Tibial artery (tissue), 4 donors: Measurements from ENCODE around the gene CMSS1.
A peak's percentile ranks its signal among the peaks of the same experiment; 100 is the strongest.

Experiments
- DNase-seq, 2 donors: peaks; one replicate each; pipeline ENCODE4 v3.0.0-alpha.2; 2019
- H3K27ac ChIP-seq, 2 donors: fragments of 200-600 bp; sonication (generic) in 1 of 2; 1 replicate in 1 of 2; 2 replicates in 1 of 2; pipeline ENCODE4 v1.5.1; 2018 to 2019; ENCODE audit warnings: mild to moderate bottlenecking in 1 of 2
- H3K27me3 ChIP-seq, 2 donors: fragments of 200-600 bp; sonication (generic) in 1 of 2; one replicate each; pipeline versions ENCODE4 v1.5.1 to v1.6.0; 2016 to 2019
- H3K36me3 ChIP-seq, 3 donors: fragments of 200-600 bp; sonication (generic) in 2 of 3; one replicate each; pipeline ENCODE4 v1.5.1; 2016 to 2019; ENCODE audit warnings: mild to moderate bottlenecking in 2 of 3
- H3K4me1 ChIP-seq, 4 donors: fragments of 200-600 bp; sonication (generic) in 2 of 4; 1 replicate in 3 of 4; 2 replicates in 1 of 4; pipeline ENCODE4 v1.5.1; 2016 to 2019
- H3K4me3 ChIP-seq, 2 donors: fragments of 200-600 bp; sonication (generic) in 1 of 2; 1 replicate in 1 of 2; 2 replicates in 1 of 2; pipeline ENCODE4 v1.5.1; 2018 to 2019; ENCODE audit warnings: mild to moderate bottlenecking in 2 of 2
- H3K9me3 ChIP-seq, 3 donors: fragments of 200-600 bp; sonication (generic) in 1 of 3; one replicate each; pipeline ENCODE4 v1.5.1; 2016 to 2019
- intact Hi-C: fragments of 100-400 bp; cut with DNase I; formaldehyde crosslinking; loops from one replicate; pipeline ENCODE4 v1.15.0; 2023; ENCODE audit warnings: low total_unique reads
- TF ChIP-seq, protein P1 (sequence below), 2 experiments: fragments of 200-600 bp in 1 of 2; fragments of 450-650 bp in 1 of 2; IDR thresholded peaks; one replicate each; pipeline ENCODE4 v1.5.1; 2017 to 2019; ENCODE audit warnings: antibody characterized with exemption in 2 of 2, mild to moderate bottlenecking in 1 of 2, moderate library complexity in 1 of 2

The CMSS1 gene

DNA sequence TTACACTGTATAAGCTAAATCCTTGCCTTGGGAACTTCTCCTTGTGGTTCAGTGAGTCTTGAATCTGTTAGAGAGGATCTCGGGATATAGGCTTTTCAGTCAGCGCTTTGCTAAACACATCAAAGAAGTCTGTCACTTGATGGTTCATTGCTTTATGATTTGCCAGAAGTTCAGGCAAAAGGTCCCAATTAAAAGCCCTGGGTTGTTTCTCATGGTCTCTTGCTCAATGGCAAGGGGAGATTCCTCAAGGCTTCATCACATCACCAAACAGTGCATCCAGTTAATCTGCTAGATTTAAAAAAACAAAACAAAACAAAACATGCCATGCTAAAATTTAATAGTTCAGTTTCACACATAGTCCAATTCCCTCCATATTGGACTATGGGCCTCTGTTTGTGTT lies 181.9 kb downstream of the CMSS1 start:
- H3K4me3 ChIP-seq = no peak overlapping the region
- intact Hi-C loops = no loop called here
- H3K36me3 ChIP-seq = no peaks in the 10 kb centered on the region
- no peaks in the 10 kb centered on the region for H3K9me3 ChIP-seq
- no peak overlapping the region for H3K27ac ChIP-seq
- peaks cover 0 to 19% (median 4%) of the 10 kb centered on the region in 4 donors for H3K4me1 ChIP-seq
- DNase-seq = no peak
- TF ChIP-seq, protein P1, sequence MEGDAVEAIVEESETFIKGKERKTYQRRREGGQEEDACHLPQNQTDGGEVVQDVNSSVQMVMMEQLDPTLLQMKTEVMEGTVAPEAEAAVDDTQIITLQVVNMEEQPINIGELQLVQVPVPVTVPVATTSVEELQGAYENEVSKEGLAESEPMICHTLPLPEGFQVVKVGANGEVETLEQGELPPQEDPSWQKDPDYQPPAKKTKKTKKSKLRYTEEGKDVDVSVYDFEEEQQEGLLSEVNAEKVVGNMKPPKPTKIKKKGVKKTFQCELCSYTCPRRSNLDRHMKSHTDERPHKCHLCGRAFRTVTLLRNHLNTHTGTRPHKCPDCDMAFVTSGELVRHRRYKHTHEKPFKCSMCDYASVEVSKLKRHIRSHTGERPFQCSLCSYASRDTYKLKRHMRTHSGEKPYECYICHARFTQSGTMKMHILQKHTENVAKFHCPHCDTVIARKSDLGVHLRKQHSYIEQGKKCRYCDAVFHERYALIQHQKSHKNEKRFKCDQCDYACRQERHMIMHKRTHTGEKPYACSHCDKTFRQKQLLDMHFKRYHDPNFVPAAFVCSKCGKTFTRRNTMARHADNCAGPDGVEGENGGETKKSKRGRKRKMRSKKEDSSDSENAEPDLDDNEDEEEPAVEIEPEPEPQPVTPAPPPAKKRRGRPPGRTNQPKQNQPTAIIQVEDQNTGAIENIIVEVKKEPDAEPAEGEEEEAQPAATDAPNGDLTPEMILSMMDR (IDR thresholded peaks at IDR 0.05) = no peak
- no peaks in the 10 kb centered on the region for H3K27me3 ChIP-seq

DNA sequence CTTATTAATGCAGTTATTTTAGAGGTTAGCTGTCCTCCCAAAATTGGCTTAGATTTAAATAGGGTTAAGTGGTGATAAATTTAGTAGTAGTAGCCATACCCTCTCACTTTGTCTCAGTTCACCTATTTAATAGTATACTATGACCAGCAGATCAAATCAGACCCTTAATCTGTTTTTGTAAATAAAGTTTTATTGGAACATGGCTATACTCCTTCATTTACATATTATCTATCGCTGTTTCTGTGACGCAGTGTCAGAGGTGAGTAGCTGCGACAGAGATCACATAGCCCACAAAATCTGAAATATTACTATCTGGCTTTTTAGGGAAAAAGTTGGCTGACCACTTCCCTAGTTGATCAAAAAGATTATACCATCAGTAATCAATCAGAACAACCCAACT lies 183.4 kb downstream of the CMSS1 start:
- H3K36me3 ChIP-seq = no peaks in the 10 kb centered on the region
- intact Hi-C loops = no loop called here
- TF ChIP-seq, protein P1 (IDR thresholded peaks at IDR 0.05) = no peak
- H3K27me3 ChIP-seq = no peaks in the 10 kb centered on the region
- H3K9me3 ChIP-seq = no peaks in the 10 kb centered on the region
- peaks cover 0 to 30% (median 6%) of the 10 kb centered on the region in 4 donors for H3K4me1 ChIP-seq
- DNase-seq = no peak
- H3K4me3 ChIP-seq = no peak overlapping the region
- no peak overlapping the region for H3K27ac ChIP-seq

DNA sequence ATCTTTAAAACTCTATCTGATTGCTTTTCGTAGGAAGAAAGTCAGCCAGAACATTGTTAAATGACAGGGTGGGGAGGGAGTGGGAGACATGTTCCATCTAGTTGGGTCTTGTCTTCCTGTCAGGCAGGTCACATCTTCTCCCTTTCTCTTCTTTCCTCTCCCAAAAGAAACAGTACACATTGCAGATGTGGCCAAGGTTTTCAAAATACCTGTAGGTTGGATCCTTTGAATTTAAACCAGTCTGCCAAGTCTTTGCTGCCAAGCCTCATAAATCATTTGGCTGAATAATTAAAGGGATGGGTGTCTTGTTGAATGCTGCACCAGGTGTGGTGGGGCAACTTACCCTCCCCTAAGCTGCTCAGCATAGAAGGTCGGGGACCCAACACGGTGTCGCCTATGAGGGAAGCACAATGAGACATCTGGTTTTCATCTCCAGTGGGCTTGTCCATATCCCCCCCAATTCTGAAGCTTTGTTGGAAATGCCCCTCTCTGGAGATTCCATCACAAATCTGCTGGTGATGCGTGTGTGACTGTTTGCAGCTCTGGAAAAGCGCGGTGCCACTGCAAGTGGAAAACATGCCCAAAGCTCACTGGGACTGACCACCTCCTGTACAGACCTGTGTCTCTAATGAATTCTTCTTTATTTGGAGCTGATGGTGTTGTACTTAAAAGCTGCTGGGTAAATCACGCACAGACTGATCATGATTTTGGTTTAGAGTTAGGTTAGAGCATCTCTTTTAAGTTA lies 184.0 kb downstream of the CMSS1 start:
- Histone ChIP-seq H3K4me1 (peaks cover 0 to 37% (median 11%) of the 10 kb centered on the region in 4 donors), H3K27me3 (no peaks in the 10 kb centered on the region), H3K9me3 (no peaks in the 10 kb centered on the region), H3K36me3 (no peaks in the 10 kb centered on the region), H3K27ac (no peak overlapping the region), H3K4me3 (no peak overlapping the region)
- TF ChIP-seq, protein P1 (IDR thresholded peaks at IDR 0.05) = no peak
- intact Hi-C loops = no loop called here
- no peak for DNase-seq

DNA sequence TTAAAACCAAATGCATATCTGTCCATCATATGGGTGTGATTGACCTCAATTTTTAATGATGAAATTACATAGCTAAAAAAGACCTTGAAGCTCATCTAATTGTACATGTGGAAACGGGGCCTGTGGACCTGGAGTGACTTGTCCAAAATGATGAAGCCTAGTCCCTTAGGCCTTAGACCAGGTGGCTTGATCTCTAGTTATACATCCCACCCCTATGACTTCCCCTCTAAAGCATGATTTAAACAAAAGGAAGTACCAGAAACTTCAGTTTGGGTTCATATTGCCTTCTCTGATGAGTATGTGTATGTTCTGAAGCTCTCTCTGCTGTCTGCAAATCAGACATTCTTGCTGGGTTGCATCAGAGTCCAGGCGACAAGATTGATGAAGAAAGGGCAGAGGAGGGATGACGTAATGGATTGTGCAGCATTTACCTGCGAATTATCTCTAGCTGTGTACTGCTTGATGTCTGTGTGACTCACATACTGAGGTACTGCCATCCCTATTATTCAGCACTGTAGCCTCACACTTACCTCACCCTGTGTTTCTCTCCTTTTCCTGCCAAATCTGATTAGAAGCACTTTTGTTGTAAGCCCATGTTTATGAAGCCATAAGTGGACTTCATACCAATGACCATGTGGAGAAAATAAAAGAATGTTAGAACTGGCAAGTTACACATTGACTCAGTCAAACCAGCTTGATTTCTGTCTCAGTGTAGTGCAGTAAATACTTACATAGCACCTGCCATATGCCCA lies 185.1 kb downstream of the CMSS1 start:
- Histone ChIP-seq H3K9me3 (no peaks in the 10 kb centered on the region), H3K36me3 (no peaks in the 10 kb centered on the region), H3K4me3 (no peak overlapping the region), H3K27me3 (no peaks in the 10 kb centered on the region), H3K4me1 (peaks cover 0 to 42% (median 17%) of the 10 kb centered on the region in 4 donors), H3K27ac (peak overlapping the region in 1 of 2 donors; percentile 23)
- no peak for DNase-seq
- TF ChIP-seq, protein P1 (IDR thresholded peaks at IDR 0.05) = no peak
- intact Hi-C loops = no loop called here

GRCh38 chr3:100003609-100004503 lies 186.2 kb downstream of the CMSS1 start:
- no peaks in the 10 kb centered on the region for H3K27me3 ChIP-seq
- peaks cover 0 to 51% (median 21%) of the 10 kb centered on the region in 4 donors for H3K4me1 ChIP-seq
- intact Hi-C loops = no loop called here
- no peak overlapping the region for H3K27ac ChIP-seq
- DNase-seq = no peak
- H3K4me3 ChIP-seq = no peak overlapping the region
- H3K9me3 ChIP-seq = no peaks in the 10 kb centered on the region
- H3K36me3 ChIP-seq = no peaks in the 10 kb centered on the region
- TF ChIP-seq, protein P1 (IDR thresholded peaks at IDR 0.05) = no peak
